Measurements from ENCODE around the gene BAHCC1.

The BAHCC1 gene

GRCh38 chr17:81401723-81402529 is 6.7 kb downstream of the BAHCC1 start:
- TF ChIP-seq CTCF (IDR thresholded peaks at IDR 0.05; ENCODE audit: borderline replicate concordance, control extremely low read depth, extremely low read depth, insufficient read depth, missing control alignments), result no peak
- peak; percentile 65 for DNase-seq (ENCODE audit: low spot score)
- in situ Hi-C loops (cut with MboI; ENCODE audit: low sequenced_read_pairs, unreplicated experiment), result no loop called here

GRCh38 chr17:81402530-81402941 is 7.3 kb downstream of the BAHCC1 start:
- in situ Hi-C loops (cut with MboI; ENCODE audit: low sequenced_read_pairs, unreplicated experiment), result no loop called here
- no peak for DNase-seq (ENCODE audit: low spot score)
- no peak for TF ChIP-seq CTCF (IDR thresholded peaks at IDR 0.05; ENCODE audit: borderline replicate concordance, control extremely low read depth, extremely low read depth, insufficient read depth, missing control alignments)

GRCh38 chr17:81402981-81403467 is 7.8 kb downstream of the BAHCC1 start:
- DNase-seq (ENCODE audit: low spot score), result no peak
- TF ChIP-seq CTCF (IDR thresholded peaks at IDR 0.05; ENCODE audit: borderline replicate concordance, control extremely low read depth, extremely low read depth, insufficient read depth, missing control alignments), result no peak
- in situ Hi-C loops (cut with MboI; ENCODE audit: low sequenced_read_pairs, unreplicated experiment), result no loop called here

- no peak for TF ChIP-seq CTCF (IDR thresholded peaks at IDR 0.05; ENCODE audit: borderline replicate concordance, control extremely low read depth, extremely low read depth, insufficient read depth, missing control alignments)
These were observed 8.6 kb downstream of the BAHCC1 start for GRCh38 chr17:81403671-81404534.

GRCh38 chr17:81404558-81405165 is 9.4 kb downstream of the BAHCC1 start:
- in situ Hi-C loops (cut with MboI; ENCODE audit: low sequenced_read_pairs, unreplicated experiment), result no loop called here
- no peak for DNase-seq (ENCODE audit: low spot score)
- TF ChIP-seq CTCF (IDR thresholded peaks at IDR 0.05; ENCODE audit: borderline replicate concordance, control extremely low read depth, extremely low read depth, insufficient read depth, missing control alignments), result no peak

More at GRCh38 chr17:81403671-81404534, 8.6 kb downstream of the BAHCC1 start:
- no peak for DNase-seq (ENCODE audit: low spot score)
- in situ Hi-C loops (cut with MboI; ENCODE audit: low sequenced_read_pairs, unreplicated experiment), result no loop called here

GRCh38 chr17:81405411-81405872 is 10.2 kb downstream of the BAHCC1 start:
- in situ Hi-C loops (cut with MboI; ENCODE audit: low sequenced_read_pairs, unreplicated experiment), result no loop called here
- no peak for TF ChIP-seq CTCF (IDR thresholded peaks at IDR 0.05; ENCODE audit: borderline replicate concordance, control extremely low read depth, extremely low read depth, insufficient read depth, missing control alignments)
- DNase-seq (ENCODE audit: low spot score), result no peak

Data from GM13976 (cell line).